ENCODE results near the gene MIXL1.
"Not testable (repeated sequence)": the region's sequence is repeated elsewhere in the genome, so short reads cannot be mapped to it uniquely, and the experiment has no call there.

Gene MIXL1

GRCh38 chr1:226223157-226223785 is at the start of gene MIXL1:
TSS of gene MIXL1 (plus strand) at chr1:226223664. CDS start at chr1:226223682, 18 bp downstream.
- peak; percentile 34 for DNase-seq (ENCODE audit: low read depth, low spot score)

GRCh38 chr1:226176870-226177269 is 46.6 kb upstream of the MIXL1 start:
- no peak for DNase-seq (ENCODE audit: low read depth, low spot score)

GRCh38 chr1:226181996-226182714 is 41.3 kb upstream of the MIXL1 start:
- DNase-seq (ENCODE audit: low read depth, low spot score): peak; percentile 46

- peak; percentile 24 for DNase-seq (ENCODE audit: low read depth, low spot score)
Observed at GRCh38 chr1:226185141-226186036, 38.1 kb upstream of the MIXL1 start.

GRCh38 chr1:226186124-226187018 is 37.1 kb upstream of the MIXL1 start, which contains the start of gene ACBD3:
TSS of gene ACBD3 (minus strand) at chr1:226186741. CDS start at chr1:226186675, 66 bp downstream.
- DNase-seq (ENCODE audit: low read depth, low spot score): peak; percentile 93

- DNase-seq (ENCODE audit: low read depth, low spot score): no peak
Observed at GRCh38 chr1:226187019-226187322, 36.5 kb upstream of the MIXL1 start.

- no peak for DNase-seq (ENCODE audit: low read depth, low spot score)
Observed at GRCh38 chr1:226187380-226187779, 36.1 kb upstream of the MIXL1 start.

- no peak for DNase-seq (ENCODE audit: low read depth, low spot score)
Observed at GRCh38 chr1:226195144-226195543, 28.3 kb upstream of the MIXL1 start.

GRCh38 chr1:226199971-226200370 is 23.5 kb upstream of the MIXL1 start:
- no peak for DNase-seq (ENCODE audit: low read depth, low spot score)

- no peak for DNase-seq (ENCODE audit: low read depth, low spot score)
Observed at GRCh38 chr1:226201029-226201593, 22.4 kb upstream of the MIXL1 start.

- no peak for DNase-seq (ENCODE audit: low read depth, low spot score)
Observed at GRCh38 chr1:226202246-226202645, 21.2 kb upstream of the MIXL1 start.

- DNase-seq (ENCODE audit: low read depth, low spot score): not testable (repeated sequence)
Observed at GRCh38 chr1:226202666-226203065, 20.8 kb upstream of the MIXL1 start.

- DNase-seq (ENCODE audit: low read depth, low spot score): no peak
Observed at GRCh38 chr1:226203240-226203639, 20.2 kb upstream of the MIXL1 start.

- DNase-seq (ENCODE audit: low read depth, low spot score): no peak
Observed at GRCh38 chr1:226203655-226204054, 19.8 kb upstream of the MIXL1 start.

GRCh38 chr1:226204198-226204597 is 19.3 kb upstream of the MIXL1 start:
- no peak for DNase-seq (ENCODE audit: low read depth, low spot score)

- DNase-seq (ENCODE audit: low read depth, low spot score): no peak
Observed at GRCh38 chr1:226207048-226207447, 16.4 kb upstream of the MIXL1 start.

- peak; percentile 19 for DNase-seq (ENCODE audit: low read depth, low spot score)
Observed at GRCh38 chr1:226209307-226210059, 14.0 kb upstream of the MIXL1 start.

GRCh38 chr1:226210571-226211176 is 12.8 kb upstream of the MIXL1 start:
- DNase-seq (ENCODE audit: low read depth, low spot score): no peak

GRCh38 chr1:226211181-226211821 is 12.2 kb upstream of the MIXL1 start:
- DNase-seq (ENCODE audit: low read depth, low spot score): no peak
